Dorsolateral prefrontal cortex (tissue), 118 donors: ENCODE results near the gene SCYL2. TPM values are rescaled to one million over a fixed set of nuclear protein-coding genes. Genes with fewer than 3 reads are reported as not detected.

Experiments used
- total RNA-seq, 120 experiments: library from RNA; stranded (reverse); gene quantifications; one replicate each; pipeline versions ENCODE4 v1.2.3 to v1.2.4, GENCODE V29; 2022

The SCYL2 gene
- total RNA-seq, 120 experiments from 2014 or later: 29.4 to 62.9 (median 43.5) TPM

Other genes starting within 250 kb of the SCYL2 start
- 10 to 100 TPM; 39.2 to 87.7 (median 60.5) TPM for gene BLTP3B, start 124.3 kb upstream of the SCYL2 start, total RNA-seq
- 10 to 100 TPM; 26.5 to 71.6 (median 48.8) TPM for gene ACTR6, start 66.4 kb upstream of the SCYL2 start, total RNA-seq
- 1 to 10 TPM in 97 of 120 experiments, under 1 TPM in 19, not detected in 4; 0.29 to 5.0 (median 1.7) TPM for gene DEPDC4, start 98 bp upstream of the SCYL2 start, total RNA-seq
- 1 to 10 TPM in 70 of 120 experiments, under 1 TPM in 50; 0.11 to 2.9 (median 1.1) TPM for gene SLC17A8, start 89.9 kb downstream of the SCYL2 start, total RNA-seq
- gene NR1H4, start 206.7 kb downstream of the SCYL2 start, total RNA-seq: under 1 TPM in 15 of 120 experiments, not detected in 105; 0.17 to 0.50 (median 0.40) TPM